Dedifferentiated amniotic fluid mesenchymal stem cell (primary cell): ENCODE results near the gene EEFSEC.

ENCODE experiments used
- DNase-seq: peaks from one replicate; pipeline ENCODE4 v3.0.0-alpha.2; 2016; ENCODE audit errors: extremely low spot score

EEFSEC gene

GRCh38 chr3:128217702-128218547 is 64.6 kb downstream of the EEFSEC start:
- DNase-seq, result peak; percentile 58

GRCh38 chr3:128218548-128219257 is 65.4 kb downstream of the EEFSEC start:
- no peak for DNase-seq

GRCh38 chr3:128221328-128221727 is 68.0 kb downstream of the EEFSEC start:
- no peak for DNase-seq

GRCh38 chr3:128222796-128223385 is 69.6 kb downstream of the EEFSEC start:
- no peak for DNase-seq

DNA sequence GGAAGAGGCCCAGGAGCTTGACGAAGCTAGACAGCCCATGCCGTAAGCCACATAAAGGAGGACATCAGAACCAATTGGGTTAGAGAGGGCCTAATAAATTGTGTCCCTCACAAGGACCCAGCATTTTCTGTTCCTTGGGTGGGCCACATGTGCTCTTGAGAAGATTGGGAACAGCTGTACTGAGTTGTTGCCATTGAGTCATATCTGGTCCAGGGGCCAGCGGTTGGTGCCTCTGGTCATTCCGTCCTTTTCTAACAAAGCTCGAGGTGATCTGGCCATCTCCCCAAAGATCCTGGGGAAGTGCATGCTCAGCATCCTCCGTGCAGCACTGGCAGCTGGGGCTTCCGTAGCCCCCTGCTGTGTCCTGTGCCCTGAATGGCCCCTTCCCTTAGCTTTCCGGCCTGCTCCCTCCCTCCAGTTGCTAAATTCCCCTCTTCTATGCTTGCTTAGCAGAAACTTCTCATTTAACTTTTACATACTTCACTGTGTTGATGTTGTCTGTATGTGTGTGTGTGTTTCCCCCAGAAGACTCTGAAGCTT is 73.0 kb downstream of the EEFSEC start:
- DNase-seq, result no peak

GRCh38 chr3:128226795-128227395 is 73.6 kb downstream of the EEFSEC start:
- DNase-seq, result no peak

GRCh38 chr3:128227507-128227906 is 74.2 kb downstream of the EEFSEC start:
- no peak for DNase-seq

GRCh38 chr3:128228366-128228910 is 75.2 kb downstream of the EEFSEC start:
- no peak for DNase-seq

DNA sequence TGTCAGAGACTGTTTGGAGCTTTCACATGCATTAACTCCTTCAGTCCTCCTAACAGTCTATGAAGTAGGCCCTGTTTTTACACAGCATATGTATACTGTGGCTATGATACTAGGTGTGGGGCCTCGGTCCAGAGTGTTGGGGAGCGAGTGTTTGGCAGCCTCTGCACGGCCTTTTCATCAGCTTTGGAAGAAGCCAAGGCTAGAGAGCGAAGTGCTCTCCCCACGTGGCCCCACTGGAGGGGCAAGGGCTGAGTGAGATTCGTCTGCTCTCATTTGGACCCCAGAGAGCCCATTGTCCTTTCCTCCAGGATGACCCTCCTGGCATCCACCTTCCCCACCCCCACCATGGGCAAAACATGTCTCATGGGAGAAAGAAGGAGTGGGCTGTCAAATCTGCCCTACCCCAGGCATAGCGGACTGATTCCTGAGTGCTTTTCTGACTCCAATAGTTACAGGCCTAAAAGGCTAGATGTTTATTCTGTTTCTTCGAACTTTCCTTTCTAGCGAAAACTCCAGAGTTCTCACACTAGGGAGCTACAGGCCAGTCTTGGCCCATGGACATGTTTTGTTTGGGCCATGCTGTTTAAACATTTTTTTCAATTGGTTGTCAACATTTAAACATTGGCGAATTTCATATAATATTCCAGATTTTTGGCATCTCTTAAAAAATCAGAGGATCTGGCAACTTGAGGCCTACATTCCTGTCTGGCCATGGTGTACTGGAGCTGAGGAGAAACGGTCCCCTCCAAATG is 76.0 kb downstream of the EEFSEC start:
- no peak for DNase-seq

DNA sequence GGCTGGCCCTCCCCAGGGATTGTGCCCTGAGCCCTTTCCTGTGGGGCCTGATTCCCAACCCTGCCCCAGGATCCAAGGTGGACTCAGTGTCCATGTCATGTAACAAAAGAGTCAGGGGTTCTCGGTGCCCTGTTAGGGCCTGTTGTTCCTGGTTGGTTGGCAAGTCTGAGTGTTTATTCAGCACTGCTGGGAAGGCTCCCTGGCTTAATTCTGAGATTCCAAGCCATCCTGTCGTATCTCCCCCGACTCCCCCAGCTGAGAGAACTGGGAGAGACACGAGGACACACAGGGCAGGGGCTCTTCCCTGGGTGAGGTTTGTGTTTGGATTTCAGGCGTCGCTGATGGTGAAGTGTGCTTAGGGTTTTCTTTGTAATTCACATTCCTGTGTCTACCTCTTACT is 78.3 kb downstream of the EEFSEC start:
- DNase-seq, result no peak

DNA sequence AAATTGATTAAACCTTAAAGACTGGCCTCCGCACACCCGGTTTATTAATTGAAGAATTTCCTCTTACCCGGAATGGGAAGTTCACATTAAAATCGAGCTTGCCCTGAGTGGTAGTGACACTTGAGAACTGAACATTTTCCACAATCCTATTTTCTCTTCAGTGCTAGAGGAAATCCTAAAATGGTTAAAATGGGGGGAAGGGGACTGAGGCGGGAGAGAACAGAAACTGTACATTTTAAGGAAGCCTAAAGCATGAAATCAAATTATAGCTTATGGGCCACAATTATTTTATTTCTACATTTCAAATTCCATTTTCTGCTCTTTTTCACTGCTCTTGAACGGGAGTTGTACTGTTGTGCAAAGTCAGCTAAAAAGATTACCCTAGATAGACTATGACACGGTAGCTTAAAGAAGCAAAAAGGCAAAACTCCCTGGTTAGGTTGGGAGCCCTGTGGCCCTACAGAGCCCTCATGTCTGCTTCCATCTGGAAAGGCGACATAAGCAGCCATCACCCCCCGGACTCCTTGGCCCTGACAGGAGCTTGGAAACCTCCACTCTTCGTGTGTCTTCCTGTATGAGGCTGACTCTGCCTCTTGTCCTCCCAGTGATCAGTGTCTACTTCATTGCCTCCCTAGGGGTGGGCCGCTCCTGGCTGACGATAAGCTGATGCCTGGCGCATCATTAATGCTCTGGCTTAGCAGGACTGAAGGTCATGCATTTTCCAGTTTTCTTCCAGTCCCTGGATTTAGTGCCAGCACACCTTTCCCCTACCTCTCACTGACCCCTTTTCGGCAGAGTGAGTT is 79.3 kb downstream of the EEFSEC start:
- no peak for DNase-seq

- no peak for DNase-seq
Observed at GRCh38 chr3:128235207-128235926, 82.1 kb downstream of the EEFSEC start.

DNA sequence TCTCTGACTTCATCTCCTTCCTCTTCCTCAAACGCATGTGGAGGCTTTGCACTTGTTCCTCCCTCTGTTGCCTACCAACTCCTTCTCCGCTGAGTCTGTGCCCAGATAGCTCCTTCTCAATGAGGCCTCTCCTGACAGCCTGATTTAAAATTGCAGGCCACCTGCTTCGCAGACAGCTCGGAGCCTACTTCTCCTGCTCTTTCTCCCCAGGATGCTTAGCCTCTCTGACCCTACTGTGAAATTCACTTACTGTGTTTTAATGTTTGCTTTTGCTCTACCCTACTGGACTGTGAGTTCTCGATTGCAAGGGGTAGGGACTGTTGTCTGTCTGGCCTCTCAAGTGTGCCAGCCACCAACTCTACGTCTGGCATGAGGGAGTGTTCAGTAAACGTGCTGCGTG is 83.4 kb downstream of the EEFSEC start:
- DNase-seq, result no peak

GRCh38 chr3:128237348-128238183 is 84.3 kb downstream of the EEFSEC start:
- no peak for DNase-seq

DNA sequence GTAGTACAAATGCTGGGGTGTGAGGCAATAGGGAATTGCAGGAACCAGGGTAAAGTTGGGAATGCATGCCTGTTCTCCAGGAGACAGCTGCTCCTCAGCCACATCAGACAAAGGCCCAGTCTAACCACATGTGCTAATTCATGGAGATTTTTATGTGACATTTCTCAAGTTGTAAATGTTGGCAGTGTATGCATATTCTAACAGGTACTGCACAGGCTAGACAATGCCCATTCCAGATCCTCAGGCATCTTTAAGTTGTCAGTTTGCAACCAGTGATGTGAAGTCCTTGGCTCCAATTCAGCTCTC is 84.9 kb downstream of the EEFSEC start:
- no peak for DNase-seq

GRCh38 chr3:128239304-128239703 is 86.0 kb downstream of the EEFSEC start:
- no peak for DNase-seq

- no peak for DNase-seq
Observed at GRCh38 chr3:128240232-128240631, 87.0 kb downstream of the EEFSEC start.

DNA sequence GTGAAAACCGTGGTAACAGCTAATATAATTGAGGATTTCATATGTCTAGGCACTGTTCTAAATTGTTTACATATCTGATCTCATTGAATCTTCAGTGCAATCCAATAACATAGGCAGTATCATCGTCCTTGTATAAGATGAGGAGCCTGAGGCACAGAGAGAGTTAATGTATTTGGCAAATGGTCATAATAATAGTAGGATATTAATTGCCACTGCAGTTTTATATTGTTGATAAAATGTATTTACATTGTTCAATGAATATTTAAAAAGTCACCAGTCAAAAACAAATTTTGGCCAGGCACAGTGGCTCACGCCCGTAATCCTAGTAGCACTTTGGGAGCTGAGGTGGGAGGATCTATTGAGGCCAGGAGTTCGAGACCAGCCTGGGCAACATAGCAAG is 88.5 kb downstream of the EEFSEC start:
- no peak for DNase-seq
